Adrenal gland (tissue), 12 donors: ENCODE data around the gene ARL6IP4. TPM values are rescaled to one million over a fixed set of nuclear protein-coding genes. Genes with fewer than 3 reads are reported as not detected.
"Not testable (repeated sequence)": the region's sequence is repeated elsewhere in the genome, so short reads cannot be mapped to it uniquely, and the experiment has no call there.

Experiments
- DNase-seq, 7 donors: peaks; one replicate each; pipeline ENCODE4 v3.0.0-alpha.2; 2019 to 2020
- H3K27ac ChIP-seq, 5 donors: fragments of 200-600 bp; sonication (generic) in 4 of 5; 1 replicate in 3 of 5; 2 replicates in 2 of 5; pipeline versions ENCODE4 v1.5.1 to v1.8.0; 2016 to 2020; ENCODE audit warnings: mild to moderate bottlenecking in 1 of 5
- H3K27me3 ChIP-seq: fragments of 200-600 bp; 2 replicates; pipeline ENCODE4 v1.8.0; 2021
- H3K36me3 ChIP-seq, 2 donors: fragments of 200-600 bp; replicated peaks in 1 of 2; 1 replicate in 1 of 2; 2 replicates in 1 of 2; pipeline versions ENCODE4 v1.5.1 to v1.8.0; 2018 to 2022
- H3K4me1 ChIP-seq, 2 donors: fragments of 200-600 bp; replicated peaks in 1 of 2; 1 replicate in 1 of 2; 2 replicates in 1 of 2; pipeline versions ENCODE4 v1.5.1 to v1.8.0; 2018 to 2021
- H3K4me3 ChIP-seq, 4 donors: fragments of 200-600 bp; sonication (generic) in 3 of 4; one replicate each; pipeline ENCODE4 v1.5.1; 2016 to 2018
- H3K9me3 ChIP-seq, 3 donors: fragments of 200-600 bp; sonication (generic) in 1 of 3; replicated peaks in 1 of 3; 1 replicate in 2 of 3; 2 replicates in 1 of 3; pipeline versions ENCODE4 v1.5.1 to v1.8.0; 2016 to 2021
- CTCF ChIP-seq, 6 experiments: fragments of 450-650 bp in 4 of 6; fragments of 200-600 bp in 2 of 6; sonication (generic) in 1 of 6; IDR thresholded peaks; 1 replicate in 5 of 6; 2 replicates in 1 of 6; pipeline versions ENCODE4 v1.5.1 to v1.8.0; 2016 to 2021; ENCODE audit warnings: antibody characterized with exemption in 6 of 6, mild to moderate bottlenecking in 2 of 6, moderate library complexity in 1 of 6
- POLR2A ChIP-seq, 2 donors: fragments of 450-650 bp; IDR thresholded peaks; one replicate each; pipeline ENCODE4 v1.6.1; 2017; ENCODE audit warnings: antibody characterized with exemption in 2 of 2, mild to moderate bottlenecking in 2 of 2, moderate library complexity in 1 of 2
- WGBS, 4 donors: extraction: QIAGEN DNeasy Blood & Tissue Kit in 2 of 4; methylation state at CpG; one replicate each; pipeline versions ENCODE4 v1.1.5 to v1.1.7; 2013 to 2017; 5-methylcytosine and 5-hydroxymethylcytosine counted together
- intact Hi-C, 2 donors: fragments of 100-400 bp; cut with DNase I; formaldehyde crosslinking; loops; one replicate each; pipeline versions ENCODE4 v1.14.1 to v1.15.0; 2022 to 2023
- polyA plus RNA-seq, 3 donors: library from polyadenylated mRNA; stranded (reverse); fragments of 200-250 nt in 2 of 3; fragments of 350-450 nt in 1 of 3; fragmentation: Illumina TruSeq in 1 of 3; extraction: RNeasy Lipid Tissue Mini Kit (QIAGEN cat#74804) in 1 of 3; gene quantifications; one replicate each; pipeline ENCODE4 v1.2.3, GENCODE V29; 2013 to 2014
- total RNA-seq, 9 donors: library from RNA; depleted of rRNA in 4 of 9; stranded (reverse); fragments of >200 nt in 4 of 9; fragments of 120-200 nt in 1 of 9; fragmentation: NEBNext Ultra II Directional in 1 of 9; extraction: Animal tissue kit (Norgen Biotek cat#: 25700) in 1 of 9; gene quantifications; one replicate each; pipeline versions ENCODE4 v1.1.0 to v1.2.4, GENCODE V29; 2013 to 2023
- donor health status: healthy with polysubstance abuse.
- donor health status: Bipolar disorder and iron deficiency.
- donor health status: DM: yes; HTN: yes; CAD: no.
- donor health status: DM: no; HTN: no; CAD: no.
- donor health status: DM: no; HTN: no; CAD: no.
- donor health status: DM: yes; HTN: yes; CAD: no.

ARL6IP4 gene
- total and polyA plus RNA-seq, 12 donors = 192 to 709 (median 296) TPM

GRCh38 chr12:123010681-123011080 lies 30.2 kb downstream of the ARL6IP4 start:
- H3K36me3 ChIP-seq = peaks cover 0 to 33% of the 10 kb centered on the region in 2 donors

DNA sequence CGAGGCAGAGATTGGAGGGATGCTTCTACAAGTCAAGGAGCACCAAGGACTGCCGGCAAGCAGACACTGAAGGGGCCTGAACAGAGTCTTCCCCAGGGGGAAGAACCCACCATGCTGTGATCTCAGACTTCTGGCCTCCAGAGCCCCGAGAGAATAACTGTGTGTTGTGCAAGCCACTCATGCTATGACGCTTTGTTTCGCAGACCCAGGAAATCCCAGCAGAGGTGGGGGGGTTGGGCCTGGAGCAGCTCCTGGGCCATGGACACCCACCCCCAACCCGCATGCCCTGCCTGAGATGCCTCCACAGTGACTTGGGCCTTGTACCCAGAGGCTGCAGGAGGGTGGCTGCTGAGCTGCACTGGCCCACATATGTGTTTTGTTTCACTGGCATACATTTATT lies 31.2 kb downstream of the ARL6IP4 start:
- DNase-seq = no peak
- Histone ChIP-seq H3K4me1 (peaks cover 0 to 4% of the 10 kb centered on the region in 2 donors), H3K27ac (no peak overlapping the region), H3K27me3 (no peaks in the 10 kb centered on the region), H3K4me3 (no peak overlapping the region), H3K36me3 (peaks cover 0 to 33% of the 10 kb centered on the region in 2 donors), H3K9me3 (no peaks in the 10 kb centered on the region)
- WGBS, 4 donors = 76 to 88% (median 85%) methylated on average over 5 to 6 of the region's 6 CpGs
- intact Hi-C loops = no loop called here
- TF ChIP-seq CTCF (IDR thresholded peaks at IDR 0.05) (no peak), POLR2A (IDR thresholded peaks at IDR 0.05) (no peak)

More at GRCh38 chr12:123010681-123011080, 30.2 kb downstream of the ARL6IP4 start:
- Histone ChIP-seq H3K27me3 (no peaks in the 10 kb centered on the region), H3K9me3 (no peaks in the 10 kb centered on the region), H3K4me3 (no peak overlapping the region), H3K27ac (no peak overlapping the region), H3K4me1 (peaks cover 0 to 4% of the 10 kb centered on the region in 2 donors)
- TF ChIP-seq POLR2A (IDR thresholded peaks at IDR 0.05) (no peak), CTCF (IDR thresholded peaks at IDR 0.05) (no peak)
- intact Hi-C loops = no loop called here
- 89 to 94% (median 91%) methylated on average over 4 of the region's 4 CpGs for WGBS, 4 donors
- DNase-seq = no peak

- H3K9me3 ChIP-seq = no peaks in the 10 kb centered on the region
- no peak overlapping the region for H3K4me3 ChIP-seq
- H3K27me3 ChIP-seq = no peaks in the 10 kb centered on the region
- H3K27ac ChIP-seq = peak overlapping the region in 1 of 5 donors; percentile 1
- peaks cover 0 to 4% of the 10 kb centered on the region in 2 donors for H3K4me1 ChIP-seq
- peak in 3 of 7 donors; percentile 44 to 52 (median 50) for DNase-seq
- H3K36me3 ChIP-seq = peaks cover 0 to 16% of the 10 kb centered on the region in 2 donors
- TF ChIP-seq CTCF (IDR thresholded peaks at IDR 0.05) (no peak), POLR2A (IDR thresholded peaks at IDR 0.05) (no peak)
- 86 to 95% (median 93%) methylated on average over 11 to 19 of the region's 19 CpGs for WGBS, 4 donors
- intact Hi-C loops = no loop called here
Observed at GRCh38 chr12:123013185-123014095, 33.0 kb downstream of the ARL6IP4 start.

GRCh38 chr12:123014473-123014872 lies 34.0 kb downstream of the ARL6IP4 start:
- H3K9me3 ChIP-seq, DNase-seq, H3K4me1 ChIP-seq, H3K27ac ChIP-seq, H3K36me3 ChIP-seq, H3K4me3 ChIP-seq, intact Hi-C loops, H3K27me3 ChIP-seq: not testable (repeated sequence)
- WGBS, 4 donors = 96 to 99% (median 98%) methylated on average over 4 of the region's 4 CpGs
